Left colon (tissue), 2 donors: ENCODE results near the gene FETUB. TPM values are rescaled to one million over a fixed set of nuclear protein-coding genes. Genes with fewer than 3 reads are reported as not detected.
"Not testable (repeated sequence)": the region's sequence is repeated elsewhere in the genome, so short reads cannot be mapped to it uniquely, and the experiment has no call there.

Experiments
- ATAC-seq: fragments of 200-7000 bp; cut with Tn5 transposase; one replicate; pipeline ENCODE4 v1.9.1; 2020; ENCODE audit warnings: mild to moderate bottlenecking, moderate library complexity
- DNase-seq, 2 donors: peaks; one replicate each; pipeline ENCODE4 v3.0.0-alpha.2; 2020
- intact Hi-C, 2 donors: fragments of 100-400 bp; cut with DNase I in 1 of 2; cut with micrococcal nuclease in 1 of 2; formaldehyde crosslinking; loops; one replicate each; pipeline versions ENCODE4 v1.11.2 to v1.14.0; 2022; cut with DNase I, micrococcal nuclease
- total RNA-seq, 2 donors: library from RNA; stranded (reverse); fragmentation: NEBNext Ultra II Directional; extraction: Animal tissue kit (Norgen Biotek cat#: 25700); gene quantifications; one replicate each; pipeline ENCODE4 v1.2.1, GENCODE V29; 2021
- donor health status: DM: no; HTN: no; CAD: no.
- donor health status: DM: yes; HTN: yes; CAD: no.

FETUB gene
- total RNA-seq, 2 donors from 2014 or later: not detected

- DNase-seq (no peak), ATAC-seq (no peak)
- intact Hi-C loops: no loop called here
Measured at GRCh38 chr3:186626254-186626847, 13.8 kb upstream of the FETUB start.

- ATAC-seq: no peak
- intact Hi-C loops: no loop called here
- no peak for DNase-seq
Measured at GRCh38 chr3:186627852-186628414, 12.3 kb upstream of the FETUB start.

GRCh38 chr3:186628756-186629155 is 11.4 kb upstream of the FETUB start:
- intact Hi-C loops: no loop called here
- ATAC-seq (no peak), DNase-seq (no peak)

GRCh38 chr3:186630950-186631641 is 9.1 kb upstream of the FETUB start:
- DNase-seq: no peak
- no peak for ATAC-seq
- intact Hi-C loops: no loop called here

- no peak for ATAC-seq
- intact Hi-C loops: no loop called here
- DNase-seq: no peak
Measured at GRCh38 chr3:186633481-186633880, 6.7 kb upstream of the FETUB start.

- intact Hi-C loops, DNase-seq, ATAC-seq: not testable (repeated sequence)
Measured at GRCh38 chr3:186634207-186634606, 6.0 kb upstream of the FETUB start.

- ATAC-seq (peak; percentile 47), DNase-seq (no peak)
- intact Hi-C loops: no loop called here
Measured at GRCh38 chr3:186635532-186635931, 4.7 kb upstream of the FETUB start.

- intact Hi-C loops: no loop called here
- DNase-seq (no peak), ATAC-seq (no peak)
Measured at GRCh38 chr3:186636536-186636935, 3.7 kb upstream of the FETUB start.

- intact Hi-C loops: no loop called here
- no peak for ATAC-seq
- no peak for DNase-seq
Measured at GRCh38 chr3:186637686-186638085, 2.5 kb upstream of the FETUB start.

GRCh38 chr3:186638259-186638658 is 1.9 kb upstream of the FETUB start:
- peak; percentile 99 for ATAC-seq
- intact Hi-C loops: no loop called here
- peak; percentile 51 to 63 for DNase-seq

- DNase-seq (no peak), ATAC-seq (no peak)
- intact Hi-C loops: no loop called here
Measured at GRCh38 chr3:186640473-186640818, 247 bp downstream of the FETUB start.

- DNase-seq: no peak
- intact Hi-C loops: no loop called here
- ATAC-seq: no peak
Measured at GRCh38 chr3:186640929-186641328, 730 bp downstream of the FETUB start.

GRCh38 chr3:186642014-186642413 is 1.8 kb downstream of the FETUB start:
- intact Hi-C loops: no loop called here
- ATAC-seq (no peak), DNase-seq (no peak)

GRCh38 chr3:186643493-186643892 is 3.3 kb downstream of the FETUB start:
- DNase-seq (no peak), ATAC-seq (no peak)
- intact Hi-C loops: no loop called here

GRCh38 chr3:186644683-186645082 is 4.5 kb downstream of the FETUB start:
- intact Hi-C loops: no loop called here
- ATAC-seq: no peak
- no peak for DNase-seq

- intact Hi-C loops: no loop called here
- DNase-seq (no peak), ATAC-seq (no peak)
Measured at GRCh38 chr3:186646106-186646505, 5.9 kb downstream of the FETUB start.

- ATAC-seq (no peak), DNase-seq (no peak)
- intact Hi-C loops: no loop called here
Measured at GRCh38 chr3:186646841-186647240, 6.6 kb downstream of the FETUB start.

GRCh38 chr3:186648851-186649250 is 8.7 kb downstream of the FETUB start:
- ATAC-seq (no peak), DNase-seq (no peak)
- intact Hi-C loops: no loop called here

- intact Hi-C loops: no loop called here
- DNase-seq (no peak), ATAC-seq (no peak)
Measured at GRCh38 chr3:186651678-186652215, 11.5 kb downstream of the FETUB start.

GRCh38 chr3:186653080-186653707 is 13.0 kb downstream of the FETUB start:
- no peak for ATAC-seq
- intact Hi-C loops: no loop called here

More at GRCh38 chr3:186653080-186653707, 13.0 kb downstream of the FETUB start:
- DNase-seq: no peak
